ENCODE measurements around the gene SPACA5.

DNA sequence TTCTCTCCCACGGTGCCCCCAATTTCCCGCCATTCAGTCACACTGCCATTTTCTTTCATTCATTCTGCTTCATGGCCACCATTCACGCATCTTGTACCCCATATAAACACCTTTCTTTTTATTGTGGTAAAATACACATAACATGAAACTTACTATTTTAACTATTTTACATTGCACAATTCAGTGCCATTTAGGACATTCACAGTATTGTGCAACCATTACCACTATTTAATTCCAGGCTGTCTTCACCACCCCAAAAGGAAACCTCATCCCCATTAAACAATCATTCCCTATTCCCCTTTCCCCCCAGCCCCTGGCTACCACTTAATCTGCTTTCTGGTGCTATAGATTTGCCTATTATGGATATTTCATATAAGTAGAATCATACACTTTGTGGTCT, 15.9 kb downstream of the SPACA5 start:
- TF ChIP-seq, protein P1, sequence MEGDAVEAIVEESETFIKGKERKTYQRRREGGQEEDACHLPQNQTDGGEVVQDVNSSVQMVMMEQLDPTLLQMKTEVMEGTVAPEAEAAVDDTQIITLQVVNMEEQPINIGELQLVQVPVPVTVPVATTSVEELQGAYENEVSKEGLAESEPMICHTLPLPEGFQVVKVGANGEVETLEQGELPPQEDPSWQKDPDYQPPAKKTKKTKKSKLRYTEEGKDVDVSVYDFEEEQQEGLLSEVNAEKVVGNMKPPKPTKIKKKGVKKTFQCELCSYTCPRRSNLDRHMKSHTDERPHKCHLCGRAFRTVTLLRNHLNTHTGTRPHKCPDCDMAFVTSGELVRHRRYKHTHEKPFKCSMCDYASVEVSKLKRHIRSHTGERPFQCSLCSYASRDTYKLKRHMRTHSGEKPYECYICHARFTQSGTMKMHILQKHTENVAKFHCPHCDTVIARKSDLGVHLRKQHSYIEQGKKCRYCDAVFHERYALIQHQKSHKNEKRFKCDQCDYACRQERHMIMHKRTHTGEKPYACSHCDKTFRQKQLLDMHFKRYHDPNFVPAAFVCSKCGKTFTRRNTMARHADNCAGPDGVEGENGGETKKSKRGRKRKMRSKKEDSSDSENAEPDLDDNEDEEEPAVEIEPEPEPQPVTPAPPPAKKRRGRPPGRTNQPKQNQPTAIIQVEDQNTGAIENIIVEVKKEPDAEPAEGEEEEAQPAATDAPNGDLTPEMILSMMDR (IDR thresholded peaks at IDR 0.05; ENCODE audit: insufficient read depth, low read depth, low read length) = no peak
- TF ChIP-seq EZH2 (IDR thresholded peaks at IDR 0.05; ENCODE audit: insufficient read depth, low read length) = no peak
